ENCODE measurements around the gene CSMD2.
"Not testable (repeated sequence)": the region's sequence is repeated elsewhere in the genome, so short reads cannot be mapped to it uniquely, and the experiment has no call there.

CSMD2 gene

GRCh38 chr1:33516428-33516827 lies 648.6 kb downstream of the CSMD2 start:
- no peak for FAIRE-seq

- no peak for FAIRE-seq
These were observed 649.4 kb downstream of the CSMD2 start for GRCh38 chr1:33515607-33516006.

GRCh38 chr1:33515112-33515511 lies 649.9 kb downstream of the CSMD2 start:
- FAIRE-seq = no peak

- no peak for FAIRE-seq
These were observed 652.6 kb downstream of the CSMD2 start for GRCh38 chr1:33512226-33513011.

GRCh38 chr1:33509276-33509675 lies 655.8 kb downstream of the CSMD2 start:
- not testable (repeated sequence) for FAIRE-seq

- no peak for FAIRE-seq
These were observed 656.9 kb downstream of the CSMD2 start for GRCh38 chr1:33508151-33508550.

GRCh38 chr1:33507661-33508060 lies 657.4 kb downstream of the CSMD2 start:
- no peak for FAIRE-seq

GRCh38 chr1:33503506-33503905 lies 661.5 kb downstream of the CSMD2 start:
- no peak for FAIRE-seq

GRCh38 chr1:33502726-33503125 lies 662.3 kb downstream of the CSMD2 start:
- no peak for FAIRE-seq

GRCh38 chr1:33501774-33502173 lies 663.3 kb downstream of the CSMD2 start:
- no peak for FAIRE-seq

GRCh38 chr1:33501309-33501708 lies 663.7 kb downstream of the CSMD2 start:
- FAIRE-seq = no peak

- no peak for FAIRE-seq
These were observed 664.5 kb downstream of the CSMD2 start for GRCh38 chr1:33500547-33500946.

- no peak for FAIRE-seq
These were observed 667.6 kb downstream of the CSMD2 start for GRCh38 chr1:33497410-33497809.

- FAIRE-seq = no peak
These were observed 670.1 kb downstream of the CSMD2 start for GRCh38 chr1:33494929-33495328.

GRCh38 chr1:33488624-33489023 lies 676.4 kb downstream of the CSMD2 start:
- no peak for FAIRE-seq

GRCh38 chr1:33482412-33482811 lies 682.6 kb downstream of the CSMD2 start:
- no peak for FAIRE-seq

- FAIRE-seq = no peak
These were observed 687.6 kb downstream of the CSMD2 start for GRCh38 chr1:33477451-33477850.

GRCh38 chr1:33473900-33474299 lies 691.1 kb downstream of the CSMD2 start:
- FAIRE-seq = no peak

- peak; percentile 97 for FAIRE-seq
These were observed 692.6 kb downstream of the CSMD2 start, which contains the start of gene ZSCAN20 for GRCh38 chr1:33472269-33472980. Gene ZSCAN20 (plus strand): TSS chr1:33472645. CDS start chr1:33479289, 6,644 bp downstream.

- no peak for FAIRE-seq
These were observed 693.6 kb downstream of the CSMD2 start for GRCh38 chr1:33471416-33471815.

GRCh38 chr1:33470495-33471012 lies 694.5 kb downstream of the CSMD2 start:
- FAIRE-seq = peak; percentile 82

GRCh38 chr1:33469691-33470090 lies 695.3 kb downstream of the CSMD2 start:
- FAIRE-seq = no peak

GRCh38 chr1:33468967-33469366 lies 696.1 kb downstream of the CSMD2 start:
- no peak for FAIRE-seq

GRCh38 chr1:33468531-33468930 lies 696.5 kb downstream of the CSMD2 start:
- no peak for FAIRE-seq

All from G401.6 (cell line).